IMR-90 (cell line): ENCODE data around the gene DUSP9. TPM values are rescaled to one million over a fixed set of nuclear protein-coding genes. Genes with fewer than 3 reads are reported as not detected.
A peak's percentile ranks its signal among the peaks of the same experiment; 100 is the strongest.

Source experiments
- ATAC-seq: fragments of 200-7000 bp; cut with Tn5 transposase; 2 replicates; pipeline ENCODE4 v1.9.1; 2020; ENCODE audit warnings: low read depth, mild to moderate bottlenecking, moderate library complexity
- BruUV-seq: library from RNA; stranded (reverse); fragments of 400-500 nt; replicated peaks from 2 replicates; lab custom pipeline; 2021; lab: Mats Ljungman, UMichigan
- CTCF ChIA-PET: fragments of 300-600 bp; formaldehyde crosslinking; extraction: SDS; loops from one replicate; lab custom pipeline; 2021; ENCODE audit warnings: antibody characterized with exemption; lab: Yijun Ruan, JAX
- POLR2A ChIA-PET: fragments of 300-600 bp; sonication (Branson Sonifier 250); formaldehyde crosslinking; loops from one replicate; lab custom pipeline; 2022; ENCODE audit warnings: antibody characterized with exemption; ENCODE audit not compliant: unreplicated experiment; lab: Charles Lee
- DNase-seq: peaks from one replicate; pipeline ENCODE4 v3.0.0; 2013
- H2AFZ ChIP-seq: replicated peaks from 2 replicates; pipeline ENCODE3; 2013; ENCODE audit warnings: low read length, mild to moderate bottlenecking; ENCODE audit not compliant: poor library complexity
- H2AK5ac ChIP-seq: 2 replicates; pipeline ENCODE4 v1.6.1; 2013; ENCODE audit warnings: low read depth, low read length, inconsistent platforms
- H2AK9ac ChIP-seq: replicated peaks from 2 replicates; pipeline ENCODE3; 2013; ENCODE audit warnings: mild to moderate bottlenecking, low read depth, low read length, moderate library complexity; ENCODE audit not compliant: poor library complexity
- H2BK120ac ChIP-seq: 2 replicates; pipeline ENCODE4 v1.6.1; 2013; ENCODE audit warnings: low read depth, low read length, inconsistent platforms
- H2BK15ac ChIP-seq: 3 replicates; pipeline ENCODE4 v1.6.1; 2013; ENCODE audit warnings: low read depth, low read length, inconsistent platforms
- H2BK20ac ChIP-seq: 2 replicates; pipeline ENCODE4 v1.6.1; 2013; ENCODE audit warnings: low read depth, mild to moderate bottlenecking, inconsistent platforms, low read length, moderate library complexity
- H2BK5ac ChIP-seq: 2 replicates; pipeline ENCODE4 v1.6.1; 2013; ENCODE audit warnings: mild to moderate bottlenecking, low read depth, low read length, inconsistent platforms; ENCODE audit not compliant: poor library complexity, severe bottlenecking
- H3K14ac ChIP-seq: replicated peaks from 2 replicates; pipeline ENCODE4 v1.6.1; 2013; ENCODE audit warnings: low read depth, low read length, inconsistent platforms
- H3K18ac ChIP-seq: 2 replicates; pipeline ENCODE4 v1.6.1; 2013; ENCODE audit warnings: low read depth, low read length, control low read depth
- H3K23ac ChIP-seq: 2 replicates; pipeline ENCODE4 v1.6.1; 2013; ENCODE audit warnings: low read depth, low read length, inconsistent platforms
- H3K27ac ChIP-seq: 2 replicates; pipeline ENCODE4 v1.5.1; 2013; ENCODE audit warnings: mild to moderate bottlenecking, control low read depth, low read length; ENCODE audit not compliant: insufficient read depth
- H3K27me3 ChIP-seq: 2 replicates; pipeline ENCODE4 v1.6.1; 2013; ENCODE audit warnings: low read length; ENCODE audit not compliant: control insufficient read depth, insufficient read depth
- H3K36me3 ChIP-seq: 2 replicates; pipeline ENCODE4 v1.6.1; 2013; ENCODE audit warnings: low read length, mixed read lengths; ENCODE audit not compliant: control insufficient read depth, insufficient read depth
- H3K4ac ChIP-seq: 2 replicates; pipeline ENCODE4 v1.6.1; 2013; ENCODE audit warnings: low read depth, low read length, inconsistent platforms
- H3K4me1 ChIP-seq: 2 replicates; pipeline ENCODE4 v1.6.1; 2013; ENCODE audit warnings: low read length, mixed read lengths; ENCODE audit not compliant: control insufficient read depth, insufficient read depth
- H3K4me2 ChIP-seq: 2 replicates; pipeline ENCODE4 v1.6.1; 2013; ENCODE audit warnings: low read depth, mild to moderate bottlenecking, control low read depth, low read length, moderate library complexity
- H3K4me3 ChIP-seq: 2 replicates; pipeline ENCODE4 v1.5.1; 2013; ENCODE audit warnings: low read depth, mild to moderate bottlenecking, control low read depth, low read length, moderate library complexity; ENCODE audit not compliant: insufficient read depth
- H3K56ac ChIP-seq: 2 replicates; pipeline ENCODE4 v1.6.1; 2013; ENCODE audit warnings: low read length, inconsistent platforms; ENCODE audit not compliant: insufficient read depth; ENCODE audit errors: extremely low read depth
- H3K79me1 ChIP-seq, 2 experiments: 2 replicates each; pipeline ENCODE4 v1.6.1; 2013; ENCODE audit warnings: low read length in 2 of 2, inconsistent platforms in 1 of 2, low read depth in 1 of 2
- H3K9ac ChIP-seq: 2 replicates; pipeline ENCODE4 v1.6.1; 2013; ENCODE audit warnings: low read depth, low read length, control low read depth
- H3K9me1 ChIP-seq: 2 replicates; pipeline ENCODE4 v1.6.1; 2013; ENCODE audit warnings: low read length, inconsistent platforms; ENCODE audit not compliant: insufficient read depth
- H3K9me3 ChIP-seq: 2 replicates; pipeline ENCODE4 v1.6.1; 2013; ENCODE audit warnings: low read length; ENCODE audit not compliant: control insufficient read depth, insufficient read depth
- H4K20me1 ChIP-seq: 2 replicates; pipeline ENCODE4 v1.6.1; 2013; ENCODE audit warnings: low read length, inconsistent platforms; ENCODE audit not compliant: insufficient read depth
- H4K5ac ChIP-seq: 2 replicates; pipeline ENCODE4 v1.6.1; 2013; ENCODE audit warnings: mild to moderate bottlenecking, low read depth, low read length, control low read depth
- H4K8ac ChIP-seq, 2 experiments: 2 replicates each; pipeline ENCODE4 v1.6.1; 2013; ENCODE audit warnings: low read depth in 2 of 2, low read length in 2 of 2, control low read depth in 1 of 2, inconsistent platforms in 1 of 2
- H4K91ac ChIP-seq: 2 replicates; pipeline ENCODE4 v1.6.1; 2013; ENCODE audit warnings: low read depth, low read length, inconsistent platforms; ENCODE audit not compliant: insufficient read depth
- MAFK ChIP-seq: IDR thresholded peaks from 2 replicates; pipeline ENCODE4 v1.6.1; 2012; ENCODE audit warnings: low read depth, low read length, improper control_type of control experiment
- MXI1 ChIP-seq: IDR thresholded peaks from 2 replicates; pipeline ENCODE4 v1.6.1; 2012; ENCODE audit warnings: low read depth, mild to moderate bottlenecking, low read length, moderate library complexity, borderline replicate concordance
- POLR2A ChIP-seq: IDR thresholded peaks from 2 replicates; pipeline ENCODE4 v1.6.1; 2012; ENCODE audit warnings: mild to moderate bottlenecking, low read depth, low read length
- WGBS, 2 experiments: methylation state at CpG; one replicate each; pipeline versions ENCODE4 v1.1.5 to v1.1.7; 2013; ENCODE audit warnings: missing lambda C conversion rate in 2 of 2; ENCODE audit not compliant: insufficient read length in 1 of 2; ENCODE audit errors: extremely low coverage in 2 of 2; 5-methylcytosine and 5-hydroxymethylcytosine counted together
- dilution Hi-C: fragments of 300-500 bp; cut with HindIII; formaldehyde crosslinking; loops from one replicate; pipeline ENCODE4 v1.14.3; 2018; ENCODE audit warnings: low sequenced_read_pairs; ENCODE audit not compliant: unreplicated experiment
- in situ Hi-C: fragments of 300-500 bp; cut with MboI; formaldehyde crosslinking; loops from 3 replicates; pipeline ENCODE4 v1.14.3; 2019; ENCODE audit warnings: low sequenced_read_pairs, inconsistent platforms, mixed read lengths
- intact Hi-C: fragments of 100-400 bp; cut with micrococcal nuclease; formaldehyde crosslinking; loops from 2 replicates; pipeline ENCODE4 v1.10.0; 2022
- polyA plus RNA-seq, 3 experiments: library from polyadenylated mRNA; depleted of rRNA; stranded (reverse); fragments of >200 nt; gene quantifications; 2 replicates each; pipeline ENCODE4 v1.2.3, GENCODE V29; 2012; ENCODE audit warnings: low replicate concordance in 1 of 3
- total RNA-seq: library from RNA; depleted of rRNA; stranded (reverse); fragments of >200 nt; gene quantifications from 2 replicates; pipeline ENCODE4 v1.2.3, GENCODE V29; 2012

The DUSP9 gene
- total and polyA plus RNA-seq, 2 of the 4 experiments (the other 2 are of a cell fraction) = under 0.01 to 0.09 TPM

DNA sequence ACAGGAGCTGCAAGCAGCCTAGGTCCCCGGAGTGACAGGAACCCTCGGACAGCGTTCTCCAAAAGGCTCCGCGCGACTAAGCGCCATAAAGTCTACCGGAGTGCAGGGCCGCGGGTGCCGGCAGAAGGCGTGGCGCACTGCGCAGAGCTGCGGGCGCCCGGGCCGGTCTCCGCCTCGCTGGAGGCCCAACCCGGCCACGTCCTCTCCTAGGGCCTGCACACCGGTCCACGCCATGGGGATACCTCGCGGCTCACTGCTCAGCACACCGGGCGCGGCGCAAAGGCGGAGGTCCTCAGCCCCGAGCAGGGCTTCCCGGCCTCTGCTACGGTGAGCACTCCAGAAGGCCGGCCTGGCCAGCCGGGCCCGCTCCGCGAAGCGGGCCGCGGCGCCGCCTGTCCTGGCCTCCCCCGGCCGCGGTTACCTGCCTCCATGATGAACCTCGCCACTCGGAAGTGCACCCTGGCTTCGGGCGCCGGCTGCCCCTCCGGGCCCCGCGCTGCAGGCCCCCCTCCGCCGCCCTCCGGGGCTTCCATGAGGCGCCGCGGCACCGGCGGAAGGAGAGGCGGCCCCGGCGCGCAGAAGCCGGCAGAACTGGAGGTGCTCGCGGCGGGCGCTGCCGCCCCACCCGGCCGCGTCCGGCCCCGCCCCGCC lies 48.3 kb upstream of the DUSP9 start, which contains the start of gene CCNQ:
TSS of gene CCNQ (minus strand) at position 599 of the 651 bp plus-strand sequence. CDS start at position 533, 66 bp downstream.
- Histone ChIP-seq H3K56ac (peak within 1 kb of the TSS; percentile 30), H2BK20ac (no peak within 1 kb of the TSS), H2BK120ac (no peak within 1 kb of the TSS), H3K4ac (peak within 1 kb of the TSS; percentile 22; the same call in 1 of the 2 replicates), H3K27me3 (no peaks in the 10 kb centered on the region; the same call in 1 of the 2 replicates), H3K9me1 (no peaks in the 10 kb centered on the region), H3K4me2 (peak within 1 kb of the TSS; percentile 98), H3K79me1 (peaks cover 6 to 22% of the 10 kb centered on the region in 2 experiments; a peak in 3 of 4 replicates), H3K27ac (peak within 1 kb of the TSS; percentile 80; the same call in 1 of the 2 replicates), H2AFZ (peak within 1 kb of the TSS; percentile 93), H3K4me3 (peak within 1 kb of the TSS; percentile 94), H4K20me1 (peaks cover 20% of the 10 kb centered on the region; the same call in 1 of the 2 replicates), H3K36me3 (peaks cover 6% of the 10 kb centered on the region), H2AK5ac (no peak within 1 kb of the TSS), H3K14ac (peak within 1 kb of the TSS; percentile 79), H4K91ac (no peak within 1 kb of the TSS; the same call in 1 of the 2 replicates), H4K8ac (peak within 1 kb of the TSS; percentile 46 to 61; a peak in 2 of 4 replicates), H3K9ac (peak within 1 kb of the TSS; percentile 88), H3K18ac (no peak within 1 kb of the TSS; the same call in 1 of the 2 replicates), H3K9me3 (peaks cover 2% of the 10 kb centered on the region; the same call in 1 of the 2 replicates), H2BK15ac (no peak within 1 kb of the TSS), H4K5ac (peak within 1 kb of the TSS; percentile 46; the same call in 1 of the 2 replicates), H3K4me1 (0 out of 2 replicates have a peak, but pooled peaks cover 3% of the 10 kb centered on the region), H2BK5ac (peak within 1 kb of the TSS; percentile 11), H3K23ac (peak within 1 kb of the TSS; percentile 49), H2AK9ac (peak within 1 kb of the TSS; percentile 88)
- POLR2A ChIA-PET = no interaction called here
- dilution Hi-C loops = no loop called here
- ATAC-seq = peak; percentile 67
- peak; percentile 10 for DNase-seq
- no TSS peak for BruUV-seq
- in situ Hi-C loops = no loop called here
- intact Hi-C loops = loop anchor here (2.0 kb wide), 1 partner anchor 78 kb away; no protein-coding TSS in a partner anchor
- CTCF ChIA-PET = interaction anchor here (0.6 kb wide), 2 partner anchors 11 to 111 kb away, joined by 4 to 9 read pairs; no protein-coding TSS in a partner anchor
- 19% methylated on average over 35 of the region's 79 CpGs; no CpG with 5 or more reads in 1 of the 2 experiments for WGBS, 2 experiments
- TF ChIP-seq MXI1 = 0 out of 2 replicates have a peak, but pooled peaks have one; percentile 2
- TF ChIP-seq MAFK = no peak
- peak; percentile 63; the same call in 1 of the 2 replicates for TF ChIP-seq POLR2A
